Tibial nerve (tissue), 4 donors: ENCODE measurements around the gene RTL1. TPM values are rescaled to one million over a fixed set of nuclear protein-coding genes. Genes with fewer than 3 reads are reported as not detected.

Source experiments
- DNase-seq, 2 donors: peaks; one replicate each; pipeline ENCODE4 v3.0.0-alpha.2; 2019; ENCODE audit warnings: low spot score in 2 of 2
- H3K27ac ChIP-seq, 4 donors: fragments of 200-600 bp; sonication (generic) in 3 of 4; one replicate each; pipeline ENCODE4 v1.5.1; 2017 to 2019; ENCODE audit warnings: mild to moderate bottlenecking in 1 of 4
- H3K27me3 ChIP-seq, 2 donors: fragments of 200-600 bp; sonication (generic) in 1 of 2; one replicate each; pipeline versions ENCODE4 v1.5.1 to v1.6.0; 2017 to 2019
- H3K36me3 ChIP-seq, 3 donors: fragments of 200-600 bp; sonication (generic); one replicate each; pipeline ENCODE4 v1.5.1; 2018 to 2019
- H3K4me1 ChIP-seq, 4 donors: fragments of 200-600 bp; sonication (generic) in 3 of 4; one replicate each; pipeline ENCODE4 v1.5.1; 2017 to 2019
- H3K4me3 ChIP-seq, 4 donors: fragments of 200-600 bp; sonication (generic) in 3 of 4; one replicate each; pipeline ENCODE4 v1.5.1; 2017 to 2019; ENCODE audit warnings: mild to moderate bottlenecking in 1 of 4, moderate library complexity in 1 of 4
- H3K9me3 ChIP-seq, 4 donors: fragments of 200-600 bp; sonication (generic) in 3 of 4; one replicate each; pipeline ENCODE4 v1.5.1; 2017 to 2019
- EP300 ChIP-seq, 2 donors: sonication (generic); formaldehyde crosslinking; IDR thresholded peaks; one replicate each; pipeline ENCODE4 v1.6.1; 2017; ENCODE audit warnings: antibody characterized with exemption in 2 of 2, mild to moderate bottlenecking in 1 of 2
- POLR2A ChIP-seq, 2 donors: fragments of 450-650 bp; IDR thresholded peaks; one replicate each; pipeline ENCODE4 v1.6.1; 2017; ENCODE audit warnings: antibody characterized with exemption in 2 of 2, mild to moderate bottlenecking in 2 of 2, moderate library complexity in 2 of 2
- WGBS, 2 donors: methylation state at CpG; one replicate each; pipeline ENCODE4 v1.1.5; 2018; 5-methylcytosine and 5-hydroxymethylcytosine counted together
- total RNA-seq, 4 donors: library from RNA; depleted of rRNA; stranded (reverse); fragments of >200 nt; gene quantifications; one replicate each; pipeline ENCODE4 v1.1.0, GENCODE V29; 2016
- TF ChIP-seq, protein P1 (sequence below), 5 experiments: fragments of 200-600 bp in 3 of 5; fragments of 450-650 bp in 2 of 5; sonication (generic) in 3 of 5; IDR thresholded peaks; one replicate each; pipeline ENCODE4 v1.5.1; 2016 to 2019; ENCODE audit warnings: antibody characterized with exemption in 5 of 5, mild to moderate bottlenecking in 3 of 5, moderate library complexity in 2 of 5

Gene RTL1
- not detected for total RNA-seq

- peaks cover 0 to 7% (median 0%) of the 10 kb centered on the region in 4 donors for H3K9me3 ChIP-seq
- peaks cover 0 to 34% (median 12%) of the 10 kb centered on the region in 4 donors for H3K4me1 ChIP-seq
- H3K4me3 ChIP-seq = no peak within 1 kb of the TSS
- H3K27me3 ChIP-seq = peaks cover 0 to 62% of the 10 kb centered on the region in 2 donors
- H3K36me3 ChIP-seq = peaks cover 0 to 3% (median 0%) of the 10 kb centered on the region in 3 donors
- TF ChIP-seq EP300 (IDR thresholded peaks at IDR 0.05) (no peak), POLR2A (IDR thresholded peaks at IDR 0.05) (no peak)
- TF ChIP-seq, protein P1, sequence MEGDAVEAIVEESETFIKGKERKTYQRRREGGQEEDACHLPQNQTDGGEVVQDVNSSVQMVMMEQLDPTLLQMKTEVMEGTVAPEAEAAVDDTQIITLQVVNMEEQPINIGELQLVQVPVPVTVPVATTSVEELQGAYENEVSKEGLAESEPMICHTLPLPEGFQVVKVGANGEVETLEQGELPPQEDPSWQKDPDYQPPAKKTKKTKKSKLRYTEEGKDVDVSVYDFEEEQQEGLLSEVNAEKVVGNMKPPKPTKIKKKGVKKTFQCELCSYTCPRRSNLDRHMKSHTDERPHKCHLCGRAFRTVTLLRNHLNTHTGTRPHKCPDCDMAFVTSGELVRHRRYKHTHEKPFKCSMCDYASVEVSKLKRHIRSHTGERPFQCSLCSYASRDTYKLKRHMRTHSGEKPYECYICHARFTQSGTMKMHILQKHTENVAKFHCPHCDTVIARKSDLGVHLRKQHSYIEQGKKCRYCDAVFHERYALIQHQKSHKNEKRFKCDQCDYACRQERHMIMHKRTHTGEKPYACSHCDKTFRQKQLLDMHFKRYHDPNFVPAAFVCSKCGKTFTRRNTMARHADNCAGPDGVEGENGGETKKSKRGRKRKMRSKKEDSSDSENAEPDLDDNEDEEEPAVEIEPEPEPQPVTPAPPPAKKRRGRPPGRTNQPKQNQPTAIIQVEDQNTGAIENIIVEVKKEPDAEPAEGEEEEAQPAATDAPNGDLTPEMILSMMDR (IDR thresholded peaks at IDR 0.05) = no peak
- DNase-seq = no peak
- 73 to 77% methylated on average over 12 of the region's 12 CpGs for WGBS, 2 donors
- no peak within 1 kb of the TSS for H3K27ac ChIP-seq
Measured at GRCh38 chr14:100903672-100904185, at the start of gene RTL1. RTL1 (minus strand) TSS chr14:100903722; CDS start chr14:100884788, 18,934 bp downstream.

DNA sequence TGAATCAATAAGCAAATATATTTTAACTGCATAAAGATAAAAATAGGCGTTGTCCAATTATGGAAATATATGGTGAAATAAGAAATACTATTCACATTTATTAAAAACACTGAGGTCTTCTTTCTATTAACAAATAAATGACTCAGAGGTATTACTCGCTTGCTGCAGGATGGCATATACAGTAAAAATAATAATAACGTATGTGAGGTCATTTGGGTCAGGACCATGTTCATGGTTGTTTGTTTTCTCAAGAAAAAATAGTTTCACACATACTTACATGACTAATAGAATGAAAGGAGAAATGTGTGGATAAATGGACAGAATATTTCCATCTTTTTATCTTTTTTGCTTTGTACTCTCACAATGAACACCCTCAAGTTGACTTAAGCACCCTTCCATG lies 46.5 kb upstream of the RTL1 start:
- Histone ChIP-seq H3K36me3 (no peaks in the 10 kb centered on the region), H3K4me1 (no peaks in the 10 kb centered on the region), H3K27ac (no peak overlapping the region), H3K4me3 (no peak overlapping the region), H3K27me3 (no peaks in the 10 kb centered on the region), H3K9me3 (no peaks in the 10 kb centered on the region)
- 77 to 83% methylated on average over 3 of the region's 3 CpGs for WGBS, 2 donors
- DNase-seq = no peak
- TF ChIP-seq, protein P1 (IDR thresholded peaks at IDR 0.05) = no peak
- TF ChIP-seq POLR2A (IDR thresholded peaks at IDR 0.05) (no peak), EP300 (IDR thresholded peaks at IDR 0.05) (no peak)

GRCh38 chr14:100944052-100944451 lies 40.5 kb upstream of the RTL1 start:
- Histone ChIP-seq H3K4me3 (no peak overlapping the region), H3K27ac (no peak overlapping the region), H3K27me3 (no peaks in the 10 kb centered on the region), H3K36me3 (no peaks in the 10 kb centered on the region), H3K9me3 (no peaks in the 10 kb centered on the region), H3K4me1 (no peaks in the 10 kb centered on the region)
- TF ChIP-seq, protein P1 (IDR thresholded peaks at IDR 0.05) = no peak
- TF ChIP-seq EP300 (IDR thresholded peaks at IDR 0.05) = no peak
- TF ChIP-seq POLR2A (IDR thresholded peaks at IDR 0.05) = no peak
- DNase-seq = no peak
- 77 to 82% methylated on average over 2 of the region's 2 CpGs for WGBS, 2 donors

DNA sequence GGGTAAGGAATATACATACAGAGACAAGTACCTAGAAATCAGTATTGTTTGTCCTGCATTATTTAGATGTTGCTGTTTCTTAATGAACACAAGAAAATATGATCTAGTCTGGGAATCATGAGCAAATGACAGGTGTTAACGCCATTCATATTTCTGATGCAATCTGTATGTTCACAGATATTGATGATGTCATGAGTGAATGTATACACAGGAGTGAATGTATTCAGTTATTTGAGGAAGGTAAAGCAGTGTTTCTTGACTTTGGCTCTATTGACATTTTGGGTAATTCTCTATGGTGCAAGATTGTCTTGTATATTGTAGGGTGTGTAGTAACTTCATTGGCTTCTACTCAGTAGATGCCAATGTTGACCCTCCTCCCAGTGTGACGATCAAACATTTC lies 26.7 kb upstream of the RTL1 start:
- peaks cover 0 to 14% (median 2%) of the 10 kb centered on the region in 4 donors for H3K9me3 ChIP-seq
- TF ChIP-seq EP300 (IDR thresholded peaks at IDR 0.05) (no peak), POLR2A (IDR thresholded peaks at IDR 0.05) (no peak)
- TF ChIP-seq, protein P1 (IDR thresholded peaks at IDR 0.05) = no peak
- 94 to 97% methylated on average over 2 of the region's 2 CpGs for WGBS, 2 donors
- DNase-seq = no peak
- H3K27ac ChIP-seq = no peak overlapping the region
- H3K27me3 ChIP-seq = no peaks in the 10 kb centered on the region
- peaks cover 0 to 6% (median 0%) of the 10 kb centered on the region in 3 donors for H3K36me3 ChIP-seq
- no peak overlapping the region for H3K4me3 ChIP-seq
- no peaks in the 10 kb centered on the region for H3K4me1 ChIP-seq

GRCh38 chr14:100915560-100915959 lies 12.0 kb upstream of the RTL1 start:
- DNase-seq = no peak
- Histone ChIP-seq H3K27me3 (no peaks in the 10 kb centered on the region), H3K9me3 (peaks cover 0 to 3% (median 0%) of the 10 kb centered on the region in 4 donors), H3K4me3 (no peak overlapping the region), H3K27ac (no peak overlapping the region), H3K36me3 (peaks cover 0 to 4% (median 0%) of the 10 kb centered on the region in 3 donors), H3K4me1 (no peaks in the 10 kb centered on the region)
- TF ChIP-seq EP300 (IDR thresholded peaks at IDR 0.05) (no peak), POLR2A (IDR thresholded peaks at IDR 0.05) (no peak)
- TF ChIP-seq, protein P1 (IDR thresholded peaks at IDR 0.05) = no peak
- WGBS, 2 donors = 40 to 45% methylated on average over 2 of the region's 2 CpGs
